Peyer's patch (tissue), 4 donors: Measurements from ENCODE around the gene ZNF835. TPM values are rescaled to one million over a fixed set of nuclear protein-coding genes. Genes with fewer than 3 reads are reported as not detected.

Experiments
- DNase-seq, 3 donors: peaks; one replicate each; pipeline ENCODE4 v3.0.0-alpha.2; 2017 to 2019
- H3K27ac ChIP-seq, 4 donors: fragments of 200-600 bp; sonication (generic); one replicate each; pipeline ENCODE4 v1.5.1; 2016 to 2019
- H3K27me3 ChIP-seq, 2 donors: fragments of 200-600 bp; sonication (generic); one replicate each; pipeline ENCODE4 v1.5.1; 2019
- H3K36me3 ChIP-seq, 3 donors: fragments of 200-600 bp; sonication (generic); one replicate each; pipeline ENCODE4 v1.5.1; 2016 to 2019
- H3K4me1 ChIP-seq, 4 donors: fragments of 200-600 bp; sonication (generic); one replicate each; pipeline ENCODE4 v1.5.1; 2016 to 2019
- H3K4me3 ChIP-seq, 4 donors: fragments of 200-600 bp; sonication (generic); 1 replicate in 3 of 4; 2 replicates in 1 of 4; pipeline ENCODE4 v1.5.1; 2016 to 2019; ENCODE audit warnings: mild to moderate bottlenecking in 1 of 4
- H3K9me3 ChIP-seq, 4 donors: fragments of 200-600 bp; sonication (generic); one replicate each; pipeline ENCODE4 v1.5.1; 2016 to 2019; ENCODE audit warnings: mild to moderate bottlenecking in 1 of 4
- CTCF ChIP-seq, 6 experiments: fragments of 450-650 bp in 4 of 6; fragments of 200-600 bp in 2 of 6; sonication (generic) in 1 of 6; IDR thresholded peaks; one replicate each; pipeline ENCODE4 v1.5.1; 2017 to 2019; ENCODE audit warnings: antibody characterized with exemption in 6 of 6, mild to moderate bottlenecking in 3 of 6, moderate library complexity in 1 of 6
- POLR2A ChIP-seq, 2 donors: fragments of 450-650 bp; IDR thresholded peaks; one replicate each; pipeline ENCODE4 v1.5.1; 2017; ENCODE audit warnings: antibody characterized with exemption in 2 of 2, mild to moderate bottlenecking in 2 of 2, moderate library complexity in 2 of 2
- total RNA-seq, 4 donors: library from RNA; depleted of rRNA; stranded (reverse); fragments of >200 nt; gene quantifications; one replicate each; pipeline ENCODE4 v1.1.0, GENCODE V29; 2016

The ZNF835 gene
- total RNA-seq, 4 donors from 2014 or later: 0.94 to 1.7 (median 1.2) TPM

GRCh38 chr19:56623006-56623405, 48.6 kb downstream of the ZNF835 start:
- no peak for TF ChIP-seq POLR2A (IDR thresholded peaks at IDR 0.05)
- peaks cover 0 to 42% (median 0%) of the 10 kb centered on the region in 3 donors for H3K36me3 ChIP-seq
- no peaks in the 10 kb centered on the region for H3K27me3 ChIP-seq
- no peaks in the 10 kb centered on the region for H3K4me1 ChIP-seq
- H3K9me3 ChIP-seq: peaks cover 0 to 77% (median 26%) of the 10 kb centered on the region in 4 donors
- no peak overlapping the region for H3K27ac ChIP-seq
- no peak for DNase-seq
- H3K4me3 ChIP-seq: no peak overlapping the region

GRCh38 chr19:56622374-56622773, 49.2 kb downstream of the ZNF835 start:
- Histone ChIP-seq H3K27ac (no peak overlapping the region), H3K4me3 (no peak overlapping the region), H3K4me1 (no peaks in the 10 kb centered on the region), H3K36me3 (peaks cover 0 to 44% (median 0%) of the 10 kb centered on the region in 3 donors), H3K9me3 (peaks cover 0 to 76% (median 27%) of the 10 kb centered on the region in 4 donors), H3K27me3 (no peaks in the 10 kb centered on the region)
- no peak for TF ChIP-seq POLR2A (IDR thresholded peaks at IDR 0.05)
- TF ChIP-seq CTCF (IDR thresholded peaks at IDR 0.05): no peak
- DNase-seq: no peak

- no peak overlapping the region for H3K4me3 ChIP-seq
- H3K27me3 ChIP-seq: no peaks in the 10 kb centered on the region
- peaks cover 0 to 84% (median 26%) of the 10 kb centered on the region in 4 donors for H3K9me3 ChIP-seq
- H3K36me3 ChIP-seq: peaks cover 0 to 39% (median 0%) of the 10 kb centered on the region in 3 donors
- TF ChIP-seq CTCF (IDR thresholded peaks at IDR 0.05) (no peak), POLR2A (IDR thresholded peaks at IDR 0.05) (no peak)
- H3K27ac ChIP-seq: no peak overlapping the region
- no peaks in the 10 kb centered on the region for H3K4me1 ChIP-seq
- DNase-seq: no peak
Measured at GRCh38 chr19:56619121-56619520, 52.4 kb downstream of the ZNF835 start.

- TF ChIP-seq CTCF (IDR thresholded peaks at IDR 0.05) (no peak), POLR2A (IDR thresholded peaks at IDR 0.05) (no peak)
Measured at GRCh38 chr19:56617531-56617930, 54.0 kb downstream of the ZNF835 start.

GRCh38 chr19:56613639-56614038, 57.9 kb downstream of the ZNF835 start:
- peaks cover 0 to 8% (median 0%) of the 10 kb centered on the region in 3 donors for H3K36me3 ChIP-seq
- no peak for DNase-seq
- peaks cover 0 to 70% (median 16%) of the 10 kb centered on the region in 4 donors for H3K9me3 ChIP-seq

More at GRCh38 chr19:56617531-56617930, 54.0 kb downstream of the ZNF835 start:
- H3K27me3 ChIP-seq: no peaks in the 10 kb centered on the region
- no peak overlapping the region for H3K4me3 ChIP-seq
- H3K9me3 ChIP-seq: peaks cover 0 to 83% (median 25%) of the 10 kb centered on the region in 4 donors
- no peaks in the 10 kb centered on the region for H3K4me1 ChIP-seq
- no peak for DNase-seq
- H3K36me3 ChIP-seq: peaks cover 0 to 24% (median 0%) of the 10 kb centered on the region in 3 donors
- no peak overlapping the region for H3K27ac ChIP-seq

DNA sequence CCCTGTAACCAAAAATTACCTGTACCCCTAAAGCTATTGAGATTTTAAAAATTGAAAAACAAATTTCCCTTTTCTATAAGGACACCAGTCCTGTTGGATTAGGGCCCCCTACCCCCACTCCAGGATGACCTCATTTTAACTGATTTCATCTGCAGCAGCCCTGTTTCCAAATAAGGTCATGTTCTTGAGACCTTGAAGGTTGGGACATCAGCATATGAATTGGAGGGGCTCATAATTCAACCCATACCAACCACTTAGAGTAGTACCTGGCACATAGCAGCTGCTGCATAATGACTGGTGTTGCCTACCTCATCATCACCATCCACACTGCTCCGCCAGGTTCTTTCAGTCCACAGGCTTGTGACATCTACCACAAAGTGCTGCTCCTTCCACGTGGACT, 58.8 kb downstream of the ZNF835 start:
- Histone ChIP-seq H3K4me1 (no peaks in the 10 kb centered on the region), H3K4me3 (no peak overlapping the region), H3K36me3 (peaks cover 0 to 8% (median 0%) of the 10 kb centered on the region in 3 donors), H3K27ac (no peak overlapping the region), H3K27me3 (no peaks in the 10 kb centered on the region), H3K9me3 (peaks cover 0 to 69% (median 15%) of the 10 kb centered on the region in 4 donors)
- DNase-seq: no peak
- no peak for TF ChIP-seq POLR2A (IDR thresholded peaks at IDR 0.05)
- TF ChIP-seq CTCF (IDR thresholded peaks at IDR 0.05): no peak

More at GRCh38 chr19:56613639-56614038, 57.9 kb downstream of the ZNF835 start:
- Histone ChIP-seq H3K4me1 (no peaks in the 10 kb centered on the region), H3K27me3 (no peaks in the 10 kb centered on the region), H3K27ac (no peak overlapping the region), H3K4me3 (no peak overlapping the region)
- no peak for TF ChIP-seq CTCF (IDR thresholded peaks at IDR 0.05)

Other genes with a start within 250 kb of the ZNF835 start
- gene ZNF667, start 194.4 kb downstream of the ZNF835 start, total RNA-seq: under 1 TPM in 2 of 4 donors, not detected in 2; 0.54 to 0.95 TPM
- 1 to 10 TPM; 1.1 to 7.4 (median 2.1) TPM for gene ZNF471, start 163.9 kb downstream of the ZNF835 start, total RNA-seq
- 10 to 100 TPM in 1 of 4 donors, 1 to 10 TPM in 3; 3.9 to 28.9 (median 8.1) TPM for gene ZFP28, start 132.8 kb downstream of the ZNF835 start, total RNA-seq
- 1 to 10 TPM in 3 of 4 donors, under 1 TPM in 1; 0.53 to 7.4 (median 3.0) TPM for gene ZNF470, start 104.3 kb downstream of the ZNF835 start, total RNA-seq
- gene ZNF71, start 76.5 kb downstream of the ZNF835 start, total RNA-seq: 1 to 10 TPM; 3.0 to 7.5 (median 6.8) TPM
- 1 to 10 TPM in 1 of 4 donors, not detected in 3; 2.1 TPM for gene SMIM17, start 28.6 kb downstream of the ZNF835 start, total RNA-seq
- 1 to 10 TPM in 3 of 4 donors, under 1 TPM in 1; 0.53 to 5.8 (median 1.9) TPM for gene PEG3, start 169.0 kb upstream of the ZNF835 start, total RNA-seq
- gene ZIM2, start 169.0 kb upstream of the ZNF835 start, total RNA-seq: not detected